ENCODE measurements around the gene HELLS. TPM values are rescaled to one million over a fixed set of nuclear protein-coding genes. Genes with fewer than 3 reads are reported as not detected.

The HELLS gene
- total RNA-seq, 1 donor from 2014 or later = 102 TPM

DNA sequence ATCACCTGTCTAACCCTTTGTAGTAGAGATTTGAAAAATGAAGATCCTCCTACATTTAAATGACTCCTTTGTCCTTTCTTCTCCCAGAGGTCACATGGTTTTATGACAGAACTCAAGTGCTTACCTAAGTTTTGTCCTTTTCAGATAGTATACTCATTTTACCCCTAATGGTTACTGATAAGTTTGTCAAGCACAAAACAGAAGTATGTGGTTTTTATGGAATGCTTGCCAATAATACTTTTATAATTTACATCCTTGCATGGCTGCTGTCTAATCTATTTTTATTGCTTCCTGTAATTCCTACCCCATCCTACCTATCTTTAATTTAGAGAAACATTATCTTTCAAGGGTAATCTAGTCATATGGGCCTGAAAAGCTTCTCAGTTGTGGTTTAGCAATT is 37.5 kb downstream of the HELLS start:
- Mint-ChIP-seq H3K9me3 (no peaks in the 10 kb centered on the region), H3K27ac (no peak overlapping the region), H3K4me3 (no peak overlapping the region), H3K27me3 (no peaks in the 10 kb centered on the region), H3K36me3 (peaks cover 14% of the 10 kb centered on the region), H3K4me1 (ENCODE audit: unreplicated experiment) (no peaks in the 10 kb centered on the region)
- TF ChIP-seq, protein P1, sequence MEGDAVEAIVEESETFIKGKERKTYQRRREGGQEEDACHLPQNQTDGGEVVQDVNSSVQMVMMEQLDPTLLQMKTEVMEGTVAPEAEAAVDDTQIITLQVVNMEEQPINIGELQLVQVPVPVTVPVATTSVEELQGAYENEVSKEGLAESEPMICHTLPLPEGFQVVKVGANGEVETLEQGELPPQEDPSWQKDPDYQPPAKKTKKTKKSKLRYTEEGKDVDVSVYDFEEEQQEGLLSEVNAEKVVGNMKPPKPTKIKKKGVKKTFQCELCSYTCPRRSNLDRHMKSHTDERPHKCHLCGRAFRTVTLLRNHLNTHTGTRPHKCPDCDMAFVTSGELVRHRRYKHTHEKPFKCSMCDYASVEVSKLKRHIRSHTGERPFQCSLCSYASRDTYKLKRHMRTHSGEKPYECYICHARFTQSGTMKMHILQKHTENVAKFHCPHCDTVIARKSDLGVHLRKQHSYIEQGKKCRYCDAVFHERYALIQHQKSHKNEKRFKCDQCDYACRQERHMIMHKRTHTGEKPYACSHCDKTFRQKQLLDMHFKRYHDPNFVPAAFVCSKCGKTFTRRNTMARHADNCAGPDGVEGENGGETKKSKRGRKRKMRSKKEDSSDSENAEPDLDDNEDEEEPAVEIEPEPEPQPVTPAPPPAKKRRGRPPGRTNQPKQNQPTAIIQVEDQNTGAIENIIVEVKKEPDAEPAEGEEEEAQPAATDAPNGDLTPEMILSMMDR (conservative IDR thresholded peaks at IDR 0.05) = no peak
- DNase-seq (ENCODE audit: extremely low spot score, unreplicated experiment) = no peak

DNA sequence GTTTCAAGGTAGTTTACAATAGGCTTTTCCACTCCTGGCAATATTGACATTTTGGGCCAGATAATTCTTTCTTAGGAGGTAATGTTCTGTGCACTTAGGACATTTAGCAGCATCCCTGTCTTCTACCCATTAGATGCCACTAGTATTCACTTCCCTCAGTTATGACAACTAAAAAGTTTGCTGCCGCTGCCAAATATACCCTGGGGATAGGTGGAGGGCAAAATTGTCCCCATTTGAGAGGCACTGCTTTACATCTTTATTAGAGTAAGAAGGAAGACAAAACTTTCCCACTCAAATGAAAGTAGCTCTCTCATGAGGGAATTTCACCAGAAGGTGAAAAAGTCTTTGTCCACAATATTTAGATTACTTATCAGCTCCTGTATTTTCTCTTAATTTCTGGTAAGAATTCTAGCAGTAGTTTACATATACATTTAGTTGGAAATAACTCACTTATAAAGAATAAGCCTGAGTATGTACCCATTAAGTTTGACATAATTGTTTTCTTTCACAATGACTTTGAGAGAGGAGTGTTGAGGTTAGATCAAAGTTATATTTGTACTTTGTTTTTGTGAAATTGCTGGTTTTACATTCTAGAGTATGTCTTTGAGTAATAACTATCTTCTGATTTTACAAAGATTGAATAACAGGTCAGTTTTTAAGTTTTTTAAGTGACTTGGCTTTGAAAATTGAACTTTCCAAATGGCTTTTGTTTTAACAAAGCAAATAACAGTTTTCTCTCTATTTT is 46.0 kb downstream of the HELLS start:
- H3K27me3 Mint-ChIP-seq = no peaks in the 10 kb centered on the region

DNA sequence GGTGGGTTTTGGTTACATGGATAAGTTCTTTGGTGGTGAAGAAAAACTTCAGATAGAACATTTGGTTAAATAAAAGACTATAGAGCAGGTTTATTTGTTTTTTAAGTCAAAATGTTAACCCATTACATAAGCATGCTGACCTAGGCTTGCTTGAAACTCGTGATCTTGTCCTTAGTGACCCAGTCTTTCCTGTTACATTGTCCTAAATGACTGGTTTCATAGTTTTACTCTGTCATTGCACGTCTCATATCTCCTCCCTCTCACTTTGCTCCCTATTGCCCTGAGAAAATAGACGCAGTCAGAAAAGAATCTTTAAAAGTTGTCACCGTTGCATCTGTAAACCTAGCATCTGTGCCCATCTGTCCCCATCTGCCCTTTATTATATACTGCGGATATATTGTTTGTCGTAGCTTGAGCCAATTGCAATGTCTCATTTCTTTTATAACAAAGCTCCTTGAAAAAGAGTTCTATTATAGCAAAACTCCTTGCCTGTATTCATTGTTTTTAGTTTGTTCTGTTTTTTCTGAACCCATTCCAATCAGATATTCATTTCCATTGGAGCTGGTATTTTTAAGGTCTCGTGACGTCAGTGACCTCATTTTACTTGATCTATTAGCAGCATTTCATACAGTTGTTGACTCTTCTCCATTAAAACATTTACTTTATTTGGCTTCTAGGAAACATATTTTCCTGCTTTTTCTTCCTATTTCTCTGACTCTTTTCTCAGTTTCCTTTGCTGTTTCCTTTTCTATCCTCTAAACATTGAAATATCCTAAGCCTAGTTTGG is 57.3 kb downstream of the HELLS start:
- Mint-ChIP-seq H3K27me3 (no peaks in the 10 kb centered on the region), H3K36me3 (peaks cover 44% of the 10 kb centered on the region), H3K27ac (no peak overlapping the region), H3K4me3 (no peak overlapping the region), H3K4me1 (ENCODE audit: unreplicated experiment) (no peaks in the 10 kb centered on the region), H3K9me3 (no peaks in the 10 kb centered on the region)
- DNase-seq (ENCODE audit: extremely low spot score, unreplicated experiment) = no peak
- TF ChIP-seq, protein P1 (conservative IDR thresholded peaks at IDR 0.05) = no peak

More for the DNA sequence above, 46.0 kb downstream of the HELLS start:
- Mint-ChIP-seq H3K27ac (no peak overlapping the region), H3K36me3 (peaks cover 24% of the 10 kb centered on the region), H3K4me1 (ENCODE audit: unreplicated experiment) (no peaks in the 10 kb centered on the region), H3K9me3 (no peaks in the 10 kb centered on the region), H3K4me3 (no peak overlapping the region)
- no peak for DNase-seq (ENCODE audit: extremely low spot score, unreplicated experiment)
- TF ChIP-seq, protein P1 (conservative IDR thresholded peaks at IDR 0.05) = no peak

DNA sequence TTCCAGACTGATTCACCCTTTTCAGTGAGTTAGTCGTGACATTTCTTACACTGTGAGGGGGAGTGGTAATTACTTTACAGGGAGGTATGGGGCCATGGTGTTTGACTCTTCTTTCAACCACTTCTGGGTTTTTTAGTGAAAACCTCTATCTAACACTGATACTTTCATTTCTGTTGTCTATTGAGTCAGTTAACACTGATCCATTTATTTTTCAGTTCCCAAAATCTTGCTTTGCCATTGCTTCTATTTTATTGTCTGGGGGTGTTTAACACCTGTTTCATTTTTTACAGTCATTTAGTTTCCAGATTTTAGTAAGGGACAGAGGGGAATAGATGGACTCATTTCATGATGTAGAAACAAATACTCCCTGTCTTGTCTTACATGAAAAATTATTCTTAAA is 61.5 kb downstream of the HELLS start:
- Mint-ChIP-seq H3K4me3 (no peak overlapping the region), H3K27me3 (no peaks in the 10 kb centered on the region), H3K9me3 (no peaks in the 10 kb centered on the region), H3K4me1 (ENCODE audit: unreplicated experiment) (no peaks in the 10 kb centered on the region), H3K27ac (no peak overlapping the region), H3K36me3 (peaks cover 42% of the 10 kb centered on the region)
- no peak for DNase-seq (ENCODE audit: extremely low spot score, unreplicated experiment)
- TF ChIP-seq, protein P1 (conservative IDR thresholded peaks at IDR 0.05) = no peak

DNA sequence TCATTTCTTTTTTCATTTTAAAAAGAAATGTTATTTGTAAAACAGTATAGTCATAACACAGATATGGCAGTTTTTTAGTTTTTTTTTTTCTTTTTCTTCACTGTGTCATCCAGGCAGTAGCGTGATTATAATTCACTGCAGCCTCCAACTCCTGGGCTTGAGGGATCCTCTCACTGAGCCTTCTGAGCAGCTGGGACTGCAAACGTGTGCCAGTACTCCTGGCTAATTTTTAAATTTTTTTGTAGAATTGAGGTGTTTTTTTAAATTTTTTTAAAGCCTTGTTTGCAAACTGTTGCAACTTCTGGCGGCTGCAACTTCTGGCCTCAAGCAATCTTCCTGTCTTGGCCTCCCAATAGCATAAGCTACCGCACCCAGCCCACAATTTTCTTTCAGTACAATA is 63.0 kb downstream of the HELLS start:
- peaks cover 37% of the 10 kb centered on the region for H3K36me3 Mint-ChIP-seq

More for the DNA sequence above, 63.0 kb downstream of the HELLS start:
- TF ChIP-seq, protein P1 (conservative IDR thresholded peaks at IDR 0.05) = no peak
- no peak overlapping the region for H3K27ac Mint-ChIP-seq
- no peak for DNase-seq (ENCODE audit: extremely low spot score, unreplicated experiment)
- no peaks in the 10 kb centered on the region for H3K9me3 Mint-ChIP-seq
- H3K4me1 Mint-ChIP-seq (ENCODE audit: unreplicated experiment) = no peaks in the 10 kb centered on the region
- no peak overlapping the region for H3K4me3 Mint-ChIP-seq
- H3K27me3 Mint-ChIP-seq = no peaks in the 10 kb centered on the region
